ENCODE results near the gene BMPR1A.

GRCh38 chr10:86815640-86816039 is 59.2 kb downstream of the BMPR1A start:
- TF ChIP-seq ZNF70 (CRISPR knock-in tag; IDR thresholded peaks at IDR 0.05) = no peak
- TF ChIP-seq TOX (CRISPR knock-in tag; IDR thresholded peaks at IDR 0.05; ENCODE audit: borderline replicate concordance) = no peak
- TF ChIP-seq RARB (CRISPR knock-in tag; IDR thresholded peaks at IDR 0.05) = no peak
- no peak for TF ChIP-seq BACH2 (CRISPR knock-in tag; IDR thresholded peaks at IDR 0.05; ENCODE audit: borderline replicate concordance)
- no peak for TF ChIP-seq GLIS3 (CRISPR knock-in tag; IDR thresholded peaks at IDR 0.05)
- TF ChIP-seq ZNF8 (CRISPR knock-in tag; IDR thresholded peaks at IDR 0.05) = no peak
- TF ChIP-seq TCF4 (CRISPR knock-in tag; IDR thresholded peaks at IDR 0.05; ENCODE audit: borderline replicate concordance) = no peak
- no peak for TF ChIP-seq ISL1 (CRISPR knock-in tag; IDR thresholded peaks at IDR 0.05)
- TF ChIP-seq SNAI2 (CRISPR knock-in tag; IDR thresholded peaks at IDR 0.05) = no peak

Measured in SK-N-SH treated with all-trans-retinoic acid at 6 μM for 48 hours (cell line).